Bronchial epithelial cell (primary cell): ENCODE results near the gene GNGT1. TPM values are rescaled to one million over a fixed set of nuclear protein-coding genes. Genes with fewer than 3 reads are reported as not detected.

Experiments used
- DNase-seq: peaks from one replicate; pipeline ENCODE4 v3.0.0-alpha.2; 2010; ENCODE audit warnings: low read depth
- FAIRE-seq: peaks from 2 replicates; lab custom pipeline; 2011; peaks lifted over from hg19 to GRCh38; lab: Jason Lieb, UNC
- H3K27me3 ChIP-seq: 2 replicates; pipeline ENCODE4 v1.5.1; 2011; ENCODE audit warnings: low read length; ENCODE audit not compliant: control insufficient read depth, insufficient read depth
- H3K36me3 ChIP-seq: 2 replicates; pipeline ENCODE4 v1.5.1; 2011; ENCODE audit warnings: low read length; ENCODE audit not compliant: control insufficient read depth, insufficient read depth
- H3K4me3 ChIP-seq: 2 replicates; pipeline ENCODE4 v1.5.1; 2011; ENCODE audit warnings: mild to moderate bottlenecking, low read depth, low read length, control low read depth
- CTCF ChIP-seq: IDR thresholded peaks from 2 replicates; pipeline ENCODE4 v1.5.1; 2011; ENCODE audit warnings: mild to moderate bottlenecking, moderate library complexity, low read length, control low read depth, inconsistent platforms; ENCODE audit not compliant: insufficient read depth, severe bottlenecking
- total RNA-seq: library from RNA; depleted of rRNA; stranded (reverse); fragments of >200 nt; gene quantifications from 2 replicates; pipeline ENCODE4 v1.2.1, GENCODE V29; 2014

The GNGT1 gene
- total RNA-seq, 1 donor from 2014 or later: not detected

- DNase-seq (no peak), FAIRE-seq (no peak)
Measured at GRCh38 chr7:93873998-93874574, 32.3 kb upstream of the GNGT1 start.

GRCh38 chr7:93877742-93878141, 28.6 kb upstream of the GNGT1 start:
- FAIRE-seq: no peak
- Histone ChIP-seq H3K36me3 (no peaks in the 10 kb centered on the region), H3K27me3 (no peaks in the 10 kb centered on the region), H3K4me3 (no peak overlapping the region)
- no peak for TF ChIP-seq CTCF
- no peak for DNase-seq

More at GRCh38 chr7:93873998-93874574, 32.3 kb upstream of the GNGT1 start:
- no peak for TF ChIP-seq CTCF
- Histone ChIP-seq H3K36me3 (no peaks in the 10 kb centered on the region), H3K27me3 (no peaks in the 10 kb centered on the region), H3K4me3 (no peak overlapping the region)

- Histone ChIP-seq H3K4me3 (no peak overlapping the region), H3K27me3 (no peaks in the 10 kb centered on the region), H3K36me3 (no peaks in the 10 kb centered on the region)
- FAIRE-seq (no peak), DNase-seq (no peak)
- TF ChIP-seq CTCF: no peak
Measured at GRCh38 chr7:93879356-93879755, 27.0 kb upstream of the GNGT1 start.

GRCh38 chr7:93882468-93882867, 23.9 kb upstream of the GNGT1 start:
- H3K27me3 ChIP-seq: no peaks in the 10 kb centered on the region
- TF ChIP-seq CTCF: no peak
- H3K4me3 ChIP-seq: no peak overlapping the region
- H3K36me3 ChIP-seq: no peaks in the 10 kb centered on the region
- FAIRE-seq (no peak), DNase-seq (no peak)

- no peak overlapping the region for H3K4me3 ChIP-seq
- FAIRE-seq (no peak), DNase-seq (no peak)
- H3K27me3 ChIP-seq: no peaks in the 10 kb centered on the region
- H3K36me3 ChIP-seq: no peaks in the 10 kb centered on the region
- TF ChIP-seq CTCF: no peak
Measured at GRCh38 chr7:93883078-93883916, 23.1 kb upstream of the GNGT1 start.

GRCh38 chr7:93883917-93884345, 22.4 kb upstream of the GNGT1 start:
- FAIRE-seq: no peak
- no peak for TF ChIP-seq CTCF
- H3K4me3 ChIP-seq: no peak overlapping the region
- H3K36me3 ChIP-seq: no peaks in the 10 kb centered on the region
- no peak for DNase-seq
- no peaks in the 10 kb centered on the region for H3K27me3 ChIP-seq
